ENCODE measurements around the gene ARMC6. TPM values are rescaled to one million over a fixed set of nuclear protein-coding genes. Genes with fewer than 3 reads are reported as not detected.

ARMC6 gene
- total RNA-seq, 1 donor from 2014 or later = 36.0 TPM

GRCh38 chr19:18985257-18985656, 48.1 kb upstream of the ARMC6 start:
- Histone ChIP-seq H4K20me1 (ENCODE audit: insufficient read depth, low read length) (peaks cover 11% of the 10 kb centered on the region), H3K4me1 (ENCODE audit: insufficient read depth, low read length) (no peaks in the 10 kb centered on the region), H3K9ac (ENCODE audit: low read length) (no peak overlapping the region), H3K27me3 (ENCODE audit: insufficient read depth, low read length) (peaks cover 15% of the 10 kb centered on the region), H3K27ac (ENCODE audit: low read depth, low read length) (no peak overlapping the region), H3K9me3 (ENCODE audit: insufficient read depth, low read depth, low read length) (no peaks in the 10 kb centered on the region), H3K79me2 (ENCODE audit: insufficient read depth, low read length) (no peaks in the 10 kb centered on the region), H3K4me2 (ENCODE audit: low read length) (no peak overlapping the region), H3K36me3 (ENCODE audit: insufficient read depth, low read length) (no peaks in the 10 kb centered on the region), H2AFZ (ENCODE audit: low read depth, low read length) (no peak overlapping the region), H3K4me3 (ENCODE audit: insufficient read depth, low read depth, low read length) (no peak overlapping the region)
- Mint-ChIP-seq H3K27ac (ENCODE audit: unreplicated experiment) (peak overlapping the region; percentile 7), H3K27me3 (ENCODE audit: low read depth, unreplicated experiment) (peaks cover 27% of the 10 kb centered on the region), H3K9me3 (ENCODE audit: unreplicated experiment) (no peaks in the 10 kb centered on the region), H3K4me1 (ENCODE audit: low read depth, unreplicated experiment) (no peaks in the 10 kb centered on the region), H3K4me3 (ENCODE audit: unreplicated experiment) (no peak overlapping the region), H3K36me3 (ENCODE audit: low read depth, unreplicated experiment) (peaks cover 3% of the 10 kb centered on the region)
- TF ChIP-seq CTCF (IDR thresholded peaks at IDR 0.05; ENCODE audit: insufficient read depth, low read depth, low read length) (no peak), EZH2 (IDR thresholded peaks at IDR 0.05; ENCODE audit: insufficient read depth, low read length) (no peak)
- no peak for FAIRE-seq
- no peak for DNase-seq (ENCODE audit: low read depth)

- Histone ChIP-seq H3K79me2 (ENCODE audit: insufficient read depth, low read length) (no peaks in the 10 kb centered on the region), H4K20me1 (ENCODE audit: insufficient read depth, low read length) (peaks cover 11% of the 10 kb centered on the region), H3K4me1 (ENCODE audit: insufficient read depth, low read length) (no peaks in the 10 kb centered on the region), H3K4me3 (ENCODE audit: insufficient read depth, low read depth, low read length) (no peak overlapping the region), H3K4me2 (ENCODE audit: low read length) (no peak overlapping the region), H3K27ac (ENCODE audit: low read depth, low read length) (no peak overlapping the region), H2AFZ (ENCODE audit: low read depth, low read length) (no peak overlapping the region), H3K9me3 (ENCODE audit: insufficient read depth, low read depth, low read length) (no peaks in the 10 kb centered on the region), H3K36me3 (ENCODE audit: insufficient read depth, low read length) (peaks cover under 1% of the 10 kb centered on the region), H3K9ac (ENCODE audit: low read length) (no peak overlapping the region), H3K27me3 (ENCODE audit: insufficient read depth, low read length) (peaks cover 13% of the 10 kb centered on the region)
- H3K27ac Mint-ChIP-seq (ENCODE audit: unreplicated experiment) = no peak overlapping the region
- H3K36me3 Mint-ChIP-seq (ENCODE audit: low read depth, unreplicated experiment) = peaks cover 11% of the 10 kb centered on the region
- H3K4me3 Mint-ChIP-seq (ENCODE audit: unreplicated experiment) = no peak overlapping the region
- TF ChIP-seq EZH2 (IDR thresholded peaks at IDR 0.05; ENCODE audit: insufficient read depth, low read length) (no peak), CTCF (IDR thresholded peaks at IDR 0.05; ENCODE audit: insufficient read depth, low read depth, low read length) (no peak)
- DNase-seq (ENCODE audit: low read depth) (no peak), FAIRE-seq (no peak)
- no peaks in the 10 kb centered on the region for H3K4me1 Mint-ChIP-seq (ENCODE audit: low read depth, unreplicated experiment)
- peaks cover 14% of the 10 kb centered on the region for H3K27me3 Mint-ChIP-seq (ENCODE audit: low read depth, unreplicated experiment)
- H3K9me3 Mint-ChIP-seq (ENCODE audit: unreplicated experiment) = no peaks in the 10 kb centered on the region
These were observed 45.9 kb upstream of the ARMC6 start for GRCh38 chr19:18987456-18987855.

GRCh38 chr19:18989316-18989715, 44.1 kb upstream of the ARMC6 start:
- FAIRE-seq (no peak), DNase-seq (ENCODE audit: low read depth) (no peak)
- no peaks in the 10 kb centered on the region for H3K4me1 Mint-ChIP-seq (ENCODE audit: low read depth, unreplicated experiment)
- no peak overlapping the region for H3K9ac ChIP-seq (ENCODE audit: low read length)
- H4K20me1 ChIP-seq (ENCODE audit: insufficient read depth, low read length) = peaks cover 12% of the 10 kb centered on the region
- H3K4me3 ChIP-seq (ENCODE audit: insufficient read depth, low read depth, low read length) = no peak overlapping the region
- H3K4me1 ChIP-seq (ENCODE audit: insufficient read depth, low read length) = no peaks in the 10 kb centered on the region
- H3K4me2 ChIP-seq (ENCODE audit: low read length) = no peak overlapping the region
- no peak for TF ChIP-seq EZH2 (IDR thresholded peaks at IDR 0.05; ENCODE audit: insufficient read depth, low read length)
- no peak for TF ChIP-seq CTCF (IDR thresholded peaks at IDR 0.05; ENCODE audit: insufficient read depth, low read depth, low read length)
- no peaks in the 10 kb centered on the region for H3K9me3 Mint-ChIP-seq (ENCODE audit: unreplicated experiment)
- H2AFZ ChIP-seq (ENCODE audit: low read depth, low read length) = no peak overlapping the region
- H3K27ac ChIP-seq (ENCODE audit: low read depth, low read length) = no peak overlapping the region
- peak overlapping the region; percentile 26 for H3K27ac Mint-ChIP-seq (ENCODE audit: unreplicated experiment)
- H3K36me3 Mint-ChIP-seq (ENCODE audit: low read depth, unreplicated experiment) = peaks cover 19% of the 10 kb centered on the region
- H3K27me3 ChIP-seq (ENCODE audit: insufficient read depth, low read length) = peaks cover 3% of the 10 kb centered on the region
- no peak overlapping the region for H3K4me3 Mint-ChIP-seq (ENCODE audit: unreplicated experiment)
- H3K27me3 Mint-ChIP-seq (ENCODE audit: low read depth, unreplicated experiment) = peaks cover 2% of the 10 kb centered on the region
- peaks cover 18% of the 10 kb centered on the region for H3K36me3 ChIP-seq (ENCODE audit: insufficient read depth, low read length)
- H3K79me2 ChIP-seq (ENCODE audit: insufficient read depth, low read length) = no peaks in the 10 kb centered on the region
- no peaks in the 10 kb centered on the region for H3K9me3 ChIP-seq (ENCODE audit: insufficient read depth, low read depth, low read length)

Data from astrocyte (in vitro differentiated cells and primary cell).